OCI-M1 (cell line): Measurements from ENCODE around the gene ARPC2.
"Not testable (repeated sequence)": the region's sequence is repeated elsewhere in the genome, so short reads cannot be mapped to it uniquely, and the experiment has no call there.

Experiments used
- DNase-seq: peaks from one replicate; lab custom pipeline; 2025; lab: John Stamatoyannopoulos, UW

ARPC2 gene

DNA sequence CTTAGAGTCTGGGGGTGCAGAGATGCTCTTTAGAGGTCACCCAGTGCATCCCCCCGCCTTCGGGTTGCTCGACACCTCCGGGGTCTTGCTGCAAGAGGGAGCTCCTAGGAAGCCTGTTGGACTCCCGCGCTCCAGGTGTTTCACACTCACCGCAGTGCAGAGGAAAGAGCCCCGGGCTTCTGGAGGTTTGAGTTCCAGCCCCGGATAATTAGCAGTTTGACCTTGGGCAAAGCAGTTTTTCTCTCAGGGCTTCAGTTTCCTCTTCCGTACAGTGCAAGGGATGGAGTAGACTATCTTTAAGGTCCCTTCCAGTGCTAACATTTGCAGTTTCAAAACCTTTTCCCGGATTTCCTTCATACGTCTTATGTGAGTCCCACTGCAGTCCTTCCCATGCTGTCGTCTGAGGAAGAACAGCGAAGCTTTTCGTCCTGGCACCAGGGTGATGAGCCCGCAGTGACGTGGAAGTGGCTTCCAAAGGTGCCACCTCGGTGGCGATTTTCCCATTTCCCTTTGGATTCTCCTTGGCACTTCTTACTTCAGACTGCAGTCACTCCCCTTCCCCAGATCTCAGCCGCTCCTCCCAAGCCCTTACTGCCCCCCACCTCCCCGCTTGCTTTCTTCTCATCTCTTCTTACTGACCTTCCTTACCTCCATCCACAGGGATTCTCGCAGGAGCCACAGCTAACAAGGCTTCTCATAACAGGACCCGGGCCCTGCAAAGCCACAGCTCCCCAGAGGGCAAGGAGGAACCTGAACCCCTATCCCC lies 53.9 kb downstream of the ARPC2 start:
- peak; percentile 56 for DNase-seq

DNA sequence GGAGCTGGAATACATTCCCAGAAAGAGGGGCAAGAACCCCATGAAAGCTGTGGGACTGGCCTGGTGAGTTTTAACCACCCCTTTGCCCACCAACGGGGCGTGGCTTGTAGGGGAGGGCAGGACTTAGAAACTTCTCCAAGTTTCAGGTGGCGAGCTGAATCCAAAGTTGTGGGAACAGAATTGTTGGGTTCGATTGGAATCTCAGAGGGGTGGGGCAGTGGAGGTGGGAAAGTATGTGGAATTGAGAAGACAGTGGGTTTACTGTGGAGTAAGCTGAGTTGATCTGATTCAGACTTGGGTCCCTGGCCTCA lies 54.5 kb downstream of the ARPC2 start:
- peak; percentile 43 for DNase-seq

- peak; percentile 51 for DNase-seq
Observed at GRCh38 chr2:218271865-218272530, 55.0 kb downstream of the ARPC2 start.

GRCh38 chr2:218272531-218273212 lies 55.7 kb downstream of the ARPC2 start:
- DNase-seq, result peak; percentile 91

GRCh38 chr2:218273214-218273907 lies 56.4 kb downstream of the ARPC2 start:
- not testable (repeated sequence) for DNase-seq

- no peak for DNase-seq
Observed at GRCh38 chr2:218273908-218274249, 56.9 kb downstream of the ARPC2 start.

DNA sequence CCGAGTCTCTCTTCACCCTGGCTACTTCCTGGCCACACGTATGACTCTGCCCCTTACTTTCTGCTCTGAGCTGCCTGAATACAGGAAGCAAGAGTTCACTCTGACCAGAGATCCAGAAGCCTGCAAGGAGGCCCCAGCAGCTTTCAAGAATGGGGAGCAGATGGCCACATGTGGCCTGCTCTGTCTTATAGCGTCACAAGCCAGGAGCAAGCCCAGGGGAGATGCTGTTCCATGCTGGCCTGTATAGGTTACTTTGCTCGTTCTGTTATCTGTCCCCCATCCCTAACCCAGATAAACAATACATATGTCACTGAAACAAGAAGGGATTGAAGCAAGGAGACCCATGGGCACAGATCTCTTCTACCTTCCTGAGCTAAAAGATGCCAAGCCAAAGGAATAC lies 57.6 kb downstream of the ARPC2 start:
- DNase-seq, result no peak

DNA sequence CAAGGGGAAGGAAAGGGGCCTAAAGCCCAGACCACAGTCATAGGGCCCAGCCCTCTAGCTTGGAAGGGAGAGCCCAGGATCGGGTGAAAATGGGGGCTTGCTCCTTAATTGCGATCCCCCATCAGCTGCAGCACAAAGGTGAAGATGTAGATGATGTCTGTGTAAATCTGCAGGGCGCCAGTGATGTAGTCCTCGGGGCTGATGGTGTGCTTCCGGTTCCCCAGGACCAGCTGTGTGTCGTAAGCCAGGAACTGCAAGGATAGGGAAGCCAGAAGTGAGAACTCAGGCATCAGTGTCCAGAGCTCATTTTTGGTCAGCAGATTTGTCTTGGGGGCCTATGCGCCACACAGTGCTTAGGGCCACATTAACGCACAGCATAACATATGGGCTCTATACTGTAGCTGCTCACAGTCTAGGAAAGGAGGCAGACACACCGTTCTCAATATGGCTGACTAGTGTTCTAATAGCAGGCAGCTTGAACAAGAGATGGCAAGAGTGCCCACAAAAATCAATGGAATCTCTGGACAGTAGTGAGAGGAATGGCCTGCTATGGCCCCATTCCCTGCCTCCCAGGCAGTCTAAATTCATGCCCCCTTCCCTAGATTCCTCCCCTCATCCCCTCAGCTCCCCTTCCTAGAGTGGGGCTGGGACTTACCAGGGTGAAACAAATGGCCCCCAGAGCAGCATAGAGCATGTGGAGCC lies 58.5 kb downstream of the ARPC2 start:
- no peak for DNase-seq

- no peak for DNase-seq
Observed at GRCh38 chr2:218276986-218277755, 60.2 kb downstream of the ARPC2 start.

DNA sequence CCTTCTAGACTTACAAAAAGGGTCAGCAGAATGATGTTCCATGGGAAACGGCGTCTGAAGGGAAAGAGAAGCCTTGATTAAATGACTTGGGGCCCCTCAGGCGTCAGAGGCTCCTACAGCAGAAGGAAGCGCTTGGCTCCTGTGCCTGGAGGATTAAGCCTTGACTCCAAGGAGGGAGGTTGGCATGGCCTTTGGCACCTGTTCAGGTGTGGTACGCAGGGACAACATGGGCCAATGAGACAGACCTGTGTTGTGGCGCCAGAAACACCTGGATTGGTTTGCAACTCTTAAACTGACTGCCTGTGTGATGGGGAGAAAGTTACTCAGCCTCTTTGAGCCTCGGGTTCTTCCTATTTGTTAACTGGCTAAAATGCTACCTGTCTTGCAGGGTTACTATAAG lies 60.9 kb downstream of the ARPC2 start:
- no peak for DNase-seq

- no peak for DNase-seq
Observed at GRCh38 chr2:218278531-218279360, 61.8 kb downstream of the ARPC2 start.

DNA sequence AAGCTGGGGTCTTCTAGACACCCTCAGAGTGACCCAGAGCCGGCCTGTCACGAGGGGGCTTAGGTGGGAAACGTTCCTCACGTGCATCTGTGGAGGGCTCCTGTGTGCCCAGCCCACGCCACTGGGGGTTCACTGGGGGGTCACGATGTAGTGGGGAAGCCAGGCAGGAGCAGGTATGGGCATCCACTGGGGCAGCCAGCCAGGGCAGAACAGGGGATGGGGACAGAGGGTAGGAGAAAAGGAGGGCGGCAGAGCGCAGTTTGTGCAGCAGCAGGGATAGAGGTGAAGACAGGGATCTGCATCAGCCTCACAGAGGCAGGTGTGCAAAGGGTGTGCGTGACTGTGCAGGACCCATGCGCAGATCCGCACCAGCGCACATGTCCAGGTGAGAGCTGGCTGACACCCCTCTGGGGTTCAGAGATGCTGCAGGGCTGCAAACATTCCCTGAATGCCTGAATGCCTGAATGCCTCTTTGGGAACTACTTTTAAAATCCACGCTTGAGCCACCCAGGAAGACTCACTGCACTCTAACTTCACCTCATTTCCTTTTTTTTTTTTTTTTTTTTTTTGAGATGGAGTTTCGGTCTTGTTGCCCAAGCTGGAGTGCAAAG lies 63.4 kb downstream of the ARPC2 start:
- DNase-seq, result no peak

GRCh38 chr2:218281449-218281848 lies 64.5 kb downstream of the ARPC2 start:
- DNase-seq, result no peak

DNA sequence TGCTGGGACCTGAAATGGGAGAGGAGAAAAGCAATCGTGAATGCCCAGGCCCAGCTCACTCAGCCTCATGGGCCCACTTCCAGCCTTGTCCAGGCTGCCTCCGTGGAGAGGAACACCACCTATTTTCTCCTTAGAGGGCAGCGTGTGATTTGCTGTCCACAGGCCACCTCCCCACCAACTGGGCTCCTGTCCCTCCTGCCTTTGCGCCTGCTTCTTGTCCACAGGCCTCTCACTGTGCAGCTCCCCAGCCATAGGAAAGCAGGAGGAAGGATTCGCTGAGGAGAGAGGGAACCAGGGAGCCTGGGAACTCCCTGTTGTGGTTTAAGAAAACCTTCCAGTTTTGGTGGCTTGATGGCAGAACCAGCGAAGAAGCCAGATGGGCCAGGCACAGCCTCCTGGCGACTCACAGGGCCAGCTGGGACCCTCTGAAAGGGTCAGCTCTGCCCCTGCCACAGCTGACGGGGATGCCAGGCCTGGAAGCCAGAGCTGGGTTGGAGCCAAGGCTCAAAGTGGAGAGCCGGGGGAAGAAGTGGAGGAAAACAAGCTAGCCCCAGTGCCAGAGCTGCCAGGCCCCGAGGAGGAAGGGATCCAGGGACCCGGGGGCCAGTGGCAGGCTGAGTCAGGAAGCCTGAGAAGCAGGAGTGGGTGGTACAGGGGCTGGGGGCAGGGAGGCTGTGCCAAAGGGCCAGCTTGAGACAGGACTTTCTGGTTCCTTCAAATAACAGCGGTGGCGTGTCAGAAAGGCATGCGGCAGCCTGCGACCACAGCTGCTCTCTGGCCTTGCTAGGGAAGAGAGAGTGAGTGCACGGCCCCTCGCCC lies 65.4 kb downstream of the ARPC2 start:
- no peak for DNase-seq

DNA sequence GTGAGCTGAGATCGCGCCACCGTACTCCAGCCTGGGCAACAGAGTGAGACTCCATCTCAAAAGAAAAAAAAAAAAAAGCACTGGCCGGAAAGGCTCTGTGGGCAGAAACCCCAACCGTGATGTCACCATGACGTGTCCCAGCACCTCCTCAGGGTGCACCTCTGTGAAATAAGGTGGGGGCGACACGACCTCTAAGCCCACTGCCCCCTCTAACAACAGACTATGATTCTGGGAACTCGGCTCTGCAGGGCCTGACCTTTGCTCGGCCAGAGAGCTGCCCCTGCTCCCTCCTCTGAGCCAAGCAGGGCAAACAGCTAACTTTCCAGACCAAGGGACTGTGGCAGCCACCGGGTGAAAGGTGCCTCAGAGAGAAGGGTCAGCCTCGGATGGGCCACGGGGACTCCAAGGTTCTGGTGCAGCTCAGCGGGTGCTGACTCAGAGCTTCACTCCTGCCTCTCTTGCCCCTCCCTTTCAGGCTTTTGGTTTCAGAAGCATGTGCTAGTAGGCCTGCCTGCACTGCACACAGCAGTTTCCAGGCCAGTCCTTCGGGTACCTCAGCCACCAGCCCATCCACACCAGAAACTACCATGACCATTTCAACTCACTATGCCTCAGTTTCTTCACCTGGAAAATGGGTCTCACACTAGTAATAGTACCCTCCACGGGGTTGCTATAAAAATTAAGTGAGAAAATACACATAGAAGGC lies 67.3 kb downstream of the ARPC2 start:
- peak; percentile 20 for DNase-seq

- no peak for DNase-seq
Observed at GRCh38 chr2:218285604-218286003, 68.6 kb downstream of the ARPC2 start.

- DNase-seq, result peak; percentile 96
Observed at GRCh38 chr2:218286570-218287459, 69.8 kb downstream of the ARPC2 start.
